OCI-M1 (cell line): Measurements from ENCODE around the gene FIGNL2.
A peak's percentile ranks its signal among the peaks of the same experiment; 100 is the strongest.

ENCODE experiments used
- DNase-seq: peaks from one replicate; lab custom pipeline; 2025; lab: John Stamatoyannopoulos, UW

The FIGNL2 gene

GRCh38 chr12:51773145-51773869 lies 75.2 kb downstream of the FIGNL2 start:
- DNase-seq: peak; percentile 29

GRCh38 chr12:51771008-51771407 lies 77.5 kb downstream of the FIGNL2 start:
- no peak for DNase-seq
